ENCODE results near the gene GTPBP4. TPM values are rescaled to one million over a fixed set of nuclear protein-coding genes. Genes with fewer than 3 reads are reported as not detected.

GTPBP4 gene
- total RNA-seq, 1 donor = 38.9 TPM

DNA sequence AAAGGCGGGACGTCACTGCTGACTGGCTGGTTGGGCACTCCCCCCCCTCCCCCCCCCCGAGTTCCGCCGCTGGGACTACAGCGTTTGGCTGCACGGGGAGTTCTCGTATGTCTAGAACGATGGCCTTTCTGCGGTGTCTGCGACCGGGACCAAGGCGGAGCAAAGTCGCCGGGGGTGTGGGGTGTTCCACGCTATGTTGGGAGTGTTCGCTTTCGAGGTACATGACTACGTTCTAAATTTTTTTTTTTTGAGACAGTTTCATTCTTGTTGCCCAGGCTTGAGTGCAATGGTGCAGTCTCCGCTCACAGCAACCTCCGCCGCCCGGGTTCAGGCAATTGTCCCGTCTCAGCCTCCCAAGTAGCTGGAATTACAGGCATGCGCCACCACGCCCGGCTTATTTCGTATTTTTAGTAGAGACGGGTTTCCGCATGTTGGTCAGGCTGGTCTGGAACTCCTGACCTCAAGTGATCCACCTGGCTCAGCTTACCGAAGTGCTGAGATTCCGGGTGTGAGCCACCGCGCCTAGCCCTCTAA, 61.3 kb downstream of the GTPBP4 start:
- TF ChIP-seq, protein P1, sequence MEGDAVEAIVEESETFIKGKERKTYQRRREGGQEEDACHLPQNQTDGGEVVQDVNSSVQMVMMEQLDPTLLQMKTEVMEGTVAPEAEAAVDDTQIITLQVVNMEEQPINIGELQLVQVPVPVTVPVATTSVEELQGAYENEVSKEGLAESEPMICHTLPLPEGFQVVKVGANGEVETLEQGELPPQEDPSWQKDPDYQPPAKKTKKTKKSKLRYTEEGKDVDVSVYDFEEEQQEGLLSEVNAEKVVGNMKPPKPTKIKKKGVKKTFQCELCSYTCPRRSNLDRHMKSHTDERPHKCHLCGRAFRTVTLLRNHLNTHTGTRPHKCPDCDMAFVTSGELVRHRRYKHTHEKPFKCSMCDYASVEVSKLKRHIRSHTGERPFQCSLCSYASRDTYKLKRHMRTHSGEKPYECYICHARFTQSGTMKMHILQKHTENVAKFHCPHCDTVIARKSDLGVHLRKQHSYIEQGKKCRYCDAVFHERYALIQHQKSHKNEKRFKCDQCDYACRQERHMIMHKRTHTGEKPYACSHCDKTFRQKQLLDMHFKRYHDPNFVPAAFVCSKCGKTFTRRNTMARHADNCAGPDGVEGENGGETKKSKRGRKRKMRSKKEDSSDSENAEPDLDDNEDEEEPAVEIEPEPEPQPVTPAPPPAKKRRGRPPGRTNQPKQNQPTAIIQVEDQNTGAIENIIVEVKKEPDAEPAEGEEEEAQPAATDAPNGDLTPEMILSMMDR (IDR thresholded peaks at IDR 0.05; ENCODE audit: insufficient read depth, low read depth, low read length) = no peak
- peak overlapping the region; percentile 84 for H3K4me3 ChIP-seq (ENCODE audit: low read depth, low read length)
- no peak for DNase-seq (ENCODE audit: low read depth)

- TF ChIP-seq, protein P1 (IDR thresholded peaks at IDR 0.05; ENCODE audit: insufficient read depth, low read depth, low read length) = no peak
- H3K4me3 ChIP-seq (ENCODE audit: low read depth, low read length) = peak overlapping the region; percentile 84
- peak; percentile 55 for DNase-seq (ENCODE audit: low read depth)
Measured at GRCh38 chr10:1050145-1050544, 61.9 kb downstream of the GTPBP4 start.

DNA sequence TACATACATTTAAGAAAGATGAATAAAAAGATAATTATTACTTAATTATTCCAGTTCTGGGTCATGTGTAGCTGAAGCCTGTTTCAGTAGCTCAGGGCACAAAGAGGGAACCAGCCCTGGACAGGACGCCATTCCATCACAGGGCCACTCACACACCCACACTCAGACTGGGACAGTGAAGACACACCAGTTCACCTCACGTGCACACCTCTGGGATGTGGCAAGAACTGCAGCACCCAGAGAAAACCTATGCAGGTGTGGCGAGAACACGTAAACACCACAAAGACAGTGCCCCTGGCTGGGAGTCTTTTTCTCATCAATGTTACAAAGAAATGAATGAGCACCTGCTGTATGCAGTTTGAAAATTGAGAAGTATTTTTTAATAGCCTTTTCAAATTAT, 62.3 kb downstream of the GTPBP4 start:
- TF ChIP-seq, protein P1 (IDR thresholded peaks at IDR 0.05; ENCODE audit: insufficient read depth, low read depth, low read length) = no peak
- DNase-seq (ENCODE audit: low read depth) = no peak
- peak overlapping the region; percentile 84 for H3K4me3 ChIP-seq (ENCODE audit: low read depth, low read length)

- peak overlapping the region; percentile 97 for H3K4me3 ChIP-seq (ENCODE audit: low read depth, low read length)
- TF ChIP-seq, protein P1 (IDR thresholded peaks at IDR 0.05; ENCODE audit: insufficient read depth, low read depth, low read length) = no peak
- DNase-seq (ENCODE audit: low read depth) = no peak
Measured at GRCh38 chr10:1054684-1055083, 66.5 kb downstream of the GTPBP4 start.

GRCh38 chr10:1056326-1057105, 68.3 kb downstream of the GTPBP4 start, which contains the start of gene WDR37:
Gene WDR37 (plus strand): TSS chr10:1056385. CDS start chr10:1072156, 15,771 bp downstream.
- TF ChIP-seq, protein P1 (IDR thresholded peaks at IDR 0.05; ENCODE audit: insufficient read depth, low read depth, low read length) = no peak

GRCh38 chr10:1057106-1057657, 68.9 kb downstream of the GTPBP4 start:
- DNase-seq (ENCODE audit: low read depth) = no peak
- peak overlapping the region; percentile 97 for H3K4me3 ChIP-seq (ENCODE audit: low read depth, low read length)
- TF ChIP-seq, protein P1 (IDR thresholded peaks at IDR 0.05; ENCODE audit: insufficient read depth, low read depth, low read length) = no peak

More at GRCh38 chr10:1056326-1057105, 68.3 kb downstream of the GTPBP4 start, which contains the start of gene WDR37:
- peak; percentile 77 for DNase-seq (ENCODE audit: low read depth)
- peak within 1 kb of the TSS; percentile 97 for H3K4me3 ChIP-seq (ENCODE audit: low read depth, low read length)
